T-cell (primary cell): ENCODE results near the gene LNP1. TPM values are rescaled to one million over a fixed set of nuclear protein-coding genes. Genes with fewer than 3 reads are reported as not detected.

ENCODE experiments used
- ATAC-seq, 4 experiments: fragments of 200-7000 bp in 3 of 4; fragments of 150-1000 bp in 1 of 4; cut with Tn5 transposase; replicated peaks in 1 of 4; 1 replicate in 3 of 4; 2 replicates in 1 of 4; pipeline ENCODE4 v1.10.0; 2021; ENCODE audit warnings: moderate library complexity in 3 of 4, mild to moderate bottlenecking in 2 of 4, moderate number of reproducible peaks in 1 of 4
- CTCF ChIA-PET, 2 donors: fragments of 300-600 bp; sonication (Branson Sonifier 250); formaldehyde crosslinking; loops; one replicate each; lab custom pipeline; 2022; ENCODE audit warnings: antibody characterized with exemption in 2 of 2; lab: Charles Lee
- POLR2A ChIA-PET, 2 donors: fragments of 300-600 bp; sonication (Branson Sonifier 250); formaldehyde crosslinking; loops; one replicate each; lab custom pipeline; 2022; ENCODE audit warnings: antibody characterized with exemption in 2 of 2; lab: Charles Lee
- DNase-seq, 35 experiments: peaks; one replicate each; pipeline versions ENCODE4 v3.0.0 to v3.0.0-alpha.2; 2013 to 2023
- H3K27ac ChIP-seq: one replicate; pipeline ENCODE4 v1.5.1; 2013; ENCODE audit warnings: low read length
- H3K27me3 ChIP-seq, 2 experiments: replicated peaks in 1 of 2; 1 replicate in 1 of 2; 2 replicates in 1 of 2; pipeline versions ENCODE4 v1.6.1 to v1.7.0; 2013; ENCODE audit warnings: low read length in 1 of 2, mixed read lengths in 1 of 2; ENCODE audit not compliant: control insufficient read depth in 2 of 2, insufficient read depth in 2 of 2; ENCODE audit errors: extremely low read depth in 1 of 2
- H3K36me3 ChIP-seq, 2 donors: 1 replicate in 1 of 2; 2 replicates in 1 of 2; pipeline versions ENCODE4 v1.6.1 to v1.7.0; 2013; ENCODE audit warnings: low read length in 1 of 2; ENCODE audit not compliant: control insufficient read depth in 2 of 2, insufficient read depth in 1 of 2; ENCODE audit errors: extremely low read depth in 1 of 2
- H3K4me1 ChIP-seq, 2 experiments: 1 replicate in 1 of 2; 2 replicates in 1 of 2; pipeline versions ENCODE4 v1.6.1 to v1.7.0; 2013; ENCODE audit warnings: low read length in 2 of 2, mixed read lengths in 1 of 2; ENCODE audit not compliant: insufficient read depth in 2 of 2, control insufficient read depth in 1 of 2; ENCODE audit errors: extremely low read depth in 1 of 2
- H3K4me3 ChIP-seq, 2 donors: 1 replicate in 1 of 2; 2 replicates in 1 of 2; pipeline versions ENCODE4 v1.5.1 to v1.7.0; 2013; ENCODE audit warnings: mild to moderate bottlenecking in 2 of 2, low read length in 1 of 2, moderate library complexity in 1 of 2; ENCODE audit not compliant: control insufficient read depth in 1 of 2; ENCODE audit errors: extremely low read depth in 1 of 2
- H3K9me3 ChIP-seq: 2 replicates; pipeline ENCODE4 v1.7.0; 2013
- H3K27ac Mint-ChIP-seq, 2 donors: one replicate each; pipeline ENCODE4 v1.8.0; 2020 to 2021; ENCODE audit warnings: mild to moderate bottlenecking in 2 of 2, mixed read lengths in 2 of 2
- H3K27me3 Mint-ChIP-seq, 2 donors: one replicate each; pipeline ENCODE4 v1.8.0; 2021 to 2022; ENCODE audit warnings: mixed read lengths in 2 of 2
- H3K36me3 Mint-ChIP-seq: one replicate; pipeline ENCODE4 v1.8.0; 2021; ENCODE audit warnings: mixed read lengths
- H3K4me1 Mint-ChIP-seq, 3 donors: one replicate each; pipeline ENCODE4 v1.8.0; 2020 to 2022; ENCODE audit warnings: mixed read lengths in 3 of 3, mild to moderate bottlenecking in 1 of 3
- H3K4me3 Mint-ChIP-seq, 3 donors: one replicate each; pipeline ENCODE4 v1.8.0; 2020 to 2022; ENCODE audit warnings: mild to moderate bottlenecking in 3 of 3, mixed read lengths in 3 of 3, moderate library complexity in 3 of 3
- H3K9me3 Mint-ChIP-seq, 3 donors: one replicate each; pipeline ENCODE4 v1.8.0; 2020 to 2022; ENCODE audit warnings: mixed read lengths in 3 of 3
- WGBS: methylation state at CpG from one replicate; pipeline ENCODE4 v1.1.5; 2013; ENCODE audit warnings: missing lambda C conversion rate; ENCODE audit not compliant: insufficient coverage; 5-methylcytosine and 5-hydroxymethylcytosine counted together
- total RNA-seq, 35 experiments: library from RNA in 6 of 35; stranded (reverse) in 6 of 35; fragments of 120-200 nt in 1 of 35; gene quantifications; one replicate each; pipeline versions ENCODE4 v1.2.1 to v1.2.4 and lab custom pipeline; 2013 to 2026

LNP1 gene
- total RNA-seq, 5 donors from 2014 or later (not counting 1 experiment from before 2014, with no cell fraction given) = 0.88 to 1.7 (median 1.4) TPM

DNA sequence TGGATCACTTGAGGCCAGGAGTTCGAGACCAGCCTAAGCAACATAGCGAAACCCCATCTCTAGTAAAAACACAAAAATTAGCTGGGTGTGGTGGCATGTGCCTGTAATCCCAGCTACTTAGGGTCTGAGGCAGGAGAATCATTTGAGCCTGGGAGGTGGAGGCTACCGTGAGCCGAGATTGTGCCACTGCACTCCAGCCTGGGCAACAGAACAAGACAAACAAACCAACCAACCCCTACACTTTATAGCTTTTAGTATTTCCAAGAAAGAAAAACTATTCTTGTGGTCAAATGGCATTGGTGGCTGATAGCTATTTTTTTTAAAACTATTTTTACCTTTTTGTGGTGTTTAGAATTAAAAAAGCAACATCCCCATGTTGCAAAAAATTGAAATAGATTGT lies 98.3 kb downstream of the LNP1 start:
- no peak overlapping the region for H3K27ac ChIP-seq
- no peak overlapping the region for H3K4me3 Mint-ChIP-seq
- H3K27ac Mint-ChIP-seq = no peak overlapping the region
- no peaks in the 10 kb centered on the region for H3K4me1 Mint-ChIP-seq
- no peak for DNase-seq
- no peak overlapping the region for H3K4me3 ChIP-seq
- peaks cover 31 to 38% of the 10 kb centered on the region in 2 donors for H3K27me3 Mint-ChIP-seq
- ATAC-seq = no peak
- H3K9me3 ChIP-seq = no peaks in the 10 kb centered on the region
- H3K36me3 Mint-ChIP-seq = no peaks in the 10 kb centered on the region
- no peaks in the 10 kb centered on the region for H3K9me3 Mint-ChIP-seq
- no peaks in the 10 kb centered on the region for H3K36me3 ChIP-seq
- WGBS = no CpG with 5 or more reads among the region's 4 CpGs
- H3K27me3 ChIP-seq = no peaks in the 10 kb centered on the region
- CTCF ChIA-PET = no interaction called here
- POLR2A ChIA-PET = no interaction called here
- no peaks in the 10 kb centered on the region for H3K4me1 ChIP-seq

DNA sequence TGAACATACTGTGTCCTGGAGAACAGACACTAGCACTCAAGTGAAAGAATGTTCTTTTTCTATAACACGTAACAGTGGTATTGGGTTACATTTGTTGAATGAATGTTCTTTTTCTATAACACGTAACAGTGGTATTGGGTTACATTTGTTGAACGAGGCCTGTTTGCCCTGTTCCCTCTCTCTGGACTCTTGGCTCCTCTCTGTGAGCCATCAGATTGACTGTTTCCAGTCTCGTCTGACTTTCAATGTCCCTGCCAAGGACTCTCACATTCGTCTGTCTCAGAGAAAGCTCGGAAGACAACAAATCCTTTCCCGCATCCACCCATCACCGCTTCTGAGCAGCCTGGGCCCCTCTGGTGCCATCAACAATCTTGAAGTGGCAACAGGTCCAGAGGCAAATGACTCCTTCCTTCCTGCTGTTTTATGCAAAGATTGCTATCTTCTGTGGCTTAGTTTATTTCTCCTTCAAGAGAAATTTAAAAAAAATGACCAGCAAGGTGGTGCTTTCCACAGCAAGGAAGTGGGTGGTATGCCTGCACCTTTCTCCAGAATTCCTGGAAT lies 99.1 kb downstream of the LNP1 start:
- H3K9me3 ChIP-seq = no peaks in the 10 kb centered on the region
- H3K4me3 ChIP-seq = no peak overlapping the region
- no peaks in the 10 kb centered on the region for H3K4me1 ChIP-seq
- POLR2A ChIA-PET = no interaction called here
- Mint-ChIP-seq H3K4me3 (no peak overlapping the region), H3K9me3 (no peaks in the 10 kb centered on the region), H3K36me3 (no peaks in the 10 kb centered on the region), H3K4me1 (no peaks in the 10 kb centered on the region), H3K27ac (no peak overlapping the region), H3K27me3 (peaks cover 30 to 38% of the 10 kb centered on the region in 2 donors)
- 76% methylated on average over 7 of the region's 8 CpGs for WGBS
- DNase-seq = no peak
- H3K27ac ChIP-seq = no peak overlapping the region
- H3K27me3 ChIP-seq = no peaks in the 10 kb centered on the region
- H3K36me3 ChIP-seq = no peaks in the 10 kb centered on the region
- CTCF ChIA-PET = no interaction called here
- ATAC-seq = no peak

DNA sequence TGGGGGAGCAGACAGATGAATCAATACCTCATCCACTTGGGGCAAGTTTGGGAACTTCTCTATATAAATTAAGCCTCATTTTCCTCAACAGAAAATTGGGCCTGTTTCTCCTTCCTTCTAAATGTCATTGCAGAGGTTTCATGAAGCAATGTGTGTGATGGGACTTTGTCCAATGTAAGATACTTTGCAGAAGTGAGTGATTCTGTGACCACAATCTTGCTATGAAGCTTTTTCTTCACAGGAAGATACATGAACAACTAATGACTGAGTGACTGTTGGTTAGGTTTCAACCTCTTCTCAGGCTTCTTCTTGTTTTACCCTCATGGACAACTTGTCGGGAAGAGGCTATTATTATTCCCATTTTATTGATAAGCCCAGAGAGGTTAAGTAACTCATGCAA lies 102.1 kb downstream of the LNP1 start:
- DNase-seq = no peak
- Histone ChIP-seq H3K27me3 (peaks cover 0 to 8% of the 10 kb centered on the region in 2 experiments), H3K27ac (no peak overlapping the region), H3K36me3 (no peaks in the 10 kb centered on the region), H3K4me1 (no peaks in the 10 kb centered on the region), H3K9me3 (no peaks in the 10 kb centered on the region), H3K4me3 (no peak overlapping the region)
- no peak for ATAC-seq
- no CpG with 5 or more reads among the region's 1 CpG for WGBS
- no peak overlapping the region for H3K27ac Mint-ChIP-seq
- POLR2A ChIA-PET = no interaction called here
- no peaks in the 10 kb centered on the region for H3K4me1 Mint-ChIP-seq
- H3K36me3 Mint-ChIP-seq = peaks cover 4% of the 10 kb centered on the region
- CTCF ChIA-PET = interaction anchor here in 1 of 2 donors (0.7 kb wide), 1 partner anchor 67 kb away, joined by 5 read pairs; no protein-coding TSS in a partner anchor
- peaks cover 46 to 50% of the 10 kb centered on the region in 2 donors for H3K27me3 Mint-ChIP-seq
- H3K4me3 Mint-ChIP-seq = no peak overlapping the region
- H3K9me3 Mint-ChIP-seq = no peaks in the 10 kb centered on the region

Other genes with a start within 250 kb of the LNP1 start
- 10 to 100 TPM; 26.4 to 33.4 (median 31.9) TPM for gene TBC1D23, start 140.5 kb upstream of the LNP1 start, total RNA-seq
- gene NIT2, start 66.8 kb upstream of the LNP1 start, total RNA-seq = 10 to 100 TPM; 23.2 to 42.1 (median 30.9) TPM
- gene TOMM70, start 450 bp upstream of the LNP1 start, total RNA-seq = 10 to 100 TPM; 23.5 to 33.9 (median 33.6) TPM
- gene TMEM45A, start 91.1 kb downstream of the LNP1 start, total RNA-seq = under 1 TPM in 4 of 5 donors, not detected in 1; 0.15 to 0.36 (median 0.18) TPM
- gene ADGRG7, start 208.1 kb downstream of the LNP1 start, total RNA-seq = not detected